ENCODE results near the gene UCKL1. TPM values are rescaled to one million over a fixed set of nuclear protein-coding genes. Genes with fewer than 3 reads are reported as not detected.

UCKL1 gene
- total RNA-seq, 4 donors from 2014 or later: 24.4 to 47.7 (median 27.1) TPM

DNA sequence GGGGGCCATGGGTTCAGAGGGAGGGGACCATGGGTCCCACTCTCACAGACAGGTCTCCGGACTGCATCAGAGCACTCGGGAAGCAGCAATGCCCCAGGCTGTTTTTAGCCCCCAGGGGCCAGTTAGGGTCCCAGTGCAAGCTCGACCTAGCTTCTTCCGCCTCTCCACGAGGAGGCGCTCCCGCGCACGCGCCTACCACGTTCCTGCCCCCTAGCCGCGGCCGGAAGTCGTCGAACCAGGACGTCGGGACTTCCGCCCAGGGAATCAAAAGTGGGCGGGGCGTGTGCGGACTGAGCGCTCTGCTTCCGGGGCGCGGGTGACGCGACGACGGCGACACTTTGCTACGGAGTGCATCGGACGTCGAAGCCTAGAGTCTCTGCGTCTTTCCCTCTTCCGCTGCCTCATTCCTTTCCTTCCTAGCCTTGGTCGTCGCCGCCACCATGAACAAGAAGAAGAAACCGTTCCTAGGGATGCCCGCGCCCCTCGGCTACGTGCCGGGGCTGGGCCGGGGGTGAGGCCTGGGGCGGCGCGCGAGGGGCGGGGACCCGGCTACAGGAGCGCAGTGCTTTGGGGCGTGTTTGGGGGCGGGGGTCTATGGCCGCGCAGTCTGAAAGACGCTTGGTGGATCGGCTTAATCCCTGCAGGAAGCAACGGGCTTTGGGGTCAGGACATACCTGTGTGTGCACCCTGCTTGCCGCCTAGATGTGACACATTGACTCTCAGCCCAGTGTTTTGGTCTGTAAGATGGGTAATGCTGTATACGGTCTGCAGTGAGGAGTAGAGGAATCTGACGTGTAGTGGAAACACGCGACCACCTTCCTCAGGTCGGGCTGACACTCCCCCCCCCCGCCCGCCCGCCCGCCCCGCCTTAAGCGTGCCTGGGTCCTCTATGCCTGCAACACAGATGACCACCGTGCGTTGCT lies 24.9 kb upstream of the UCKL1 start, which contains the start of gene PRPF6:
Gene PRPF6 (plus strand): TSS at position 327 of the 923 bp plus-strand sequence. CDS start 114 bp downstream, at position 441.
- TF ChIP-seq, protein P1, sequence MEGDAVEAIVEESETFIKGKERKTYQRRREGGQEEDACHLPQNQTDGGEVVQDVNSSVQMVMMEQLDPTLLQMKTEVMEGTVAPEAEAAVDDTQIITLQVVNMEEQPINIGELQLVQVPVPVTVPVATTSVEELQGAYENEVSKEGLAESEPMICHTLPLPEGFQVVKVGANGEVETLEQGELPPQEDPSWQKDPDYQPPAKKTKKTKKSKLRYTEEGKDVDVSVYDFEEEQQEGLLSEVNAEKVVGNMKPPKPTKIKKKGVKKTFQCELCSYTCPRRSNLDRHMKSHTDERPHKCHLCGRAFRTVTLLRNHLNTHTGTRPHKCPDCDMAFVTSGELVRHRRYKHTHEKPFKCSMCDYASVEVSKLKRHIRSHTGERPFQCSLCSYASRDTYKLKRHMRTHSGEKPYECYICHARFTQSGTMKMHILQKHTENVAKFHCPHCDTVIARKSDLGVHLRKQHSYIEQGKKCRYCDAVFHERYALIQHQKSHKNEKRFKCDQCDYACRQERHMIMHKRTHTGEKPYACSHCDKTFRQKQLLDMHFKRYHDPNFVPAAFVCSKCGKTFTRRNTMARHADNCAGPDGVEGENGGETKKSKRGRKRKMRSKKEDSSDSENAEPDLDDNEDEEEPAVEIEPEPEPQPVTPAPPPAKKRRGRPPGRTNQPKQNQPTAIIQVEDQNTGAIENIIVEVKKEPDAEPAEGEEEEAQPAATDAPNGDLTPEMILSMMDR (IDR thresholded peaks at IDR 0.05; ENCODE audit: low read depth): no peak

DNA sequence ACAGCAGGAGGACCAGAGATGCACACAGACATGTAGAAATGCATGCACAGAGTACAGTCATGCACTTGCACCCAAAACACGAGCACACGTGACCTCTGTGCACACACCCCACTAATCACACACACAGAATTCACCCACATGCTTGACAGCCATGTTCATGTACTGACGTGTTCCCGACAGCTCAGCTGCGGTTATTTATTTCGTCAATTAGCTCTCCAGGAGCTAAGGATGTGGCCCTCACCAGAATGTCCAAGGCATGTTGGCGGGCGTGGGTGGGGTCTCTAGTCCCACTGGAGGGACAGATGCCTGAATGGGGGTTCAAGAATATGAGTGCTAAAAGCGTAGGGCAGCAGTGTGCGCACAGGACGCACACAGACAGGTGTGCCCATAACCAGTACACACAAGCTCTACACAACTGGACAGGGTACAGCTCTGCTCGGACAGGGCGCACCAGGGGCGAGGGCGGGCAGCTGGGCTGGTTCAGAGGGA lies 24.1 kb upstream of the UCKL1 start:
- TF ChIP-seq, protein P1 (IDR thresholded peaks at IDR 0.05; ENCODE audit: low read depth): no peak

DNA sequence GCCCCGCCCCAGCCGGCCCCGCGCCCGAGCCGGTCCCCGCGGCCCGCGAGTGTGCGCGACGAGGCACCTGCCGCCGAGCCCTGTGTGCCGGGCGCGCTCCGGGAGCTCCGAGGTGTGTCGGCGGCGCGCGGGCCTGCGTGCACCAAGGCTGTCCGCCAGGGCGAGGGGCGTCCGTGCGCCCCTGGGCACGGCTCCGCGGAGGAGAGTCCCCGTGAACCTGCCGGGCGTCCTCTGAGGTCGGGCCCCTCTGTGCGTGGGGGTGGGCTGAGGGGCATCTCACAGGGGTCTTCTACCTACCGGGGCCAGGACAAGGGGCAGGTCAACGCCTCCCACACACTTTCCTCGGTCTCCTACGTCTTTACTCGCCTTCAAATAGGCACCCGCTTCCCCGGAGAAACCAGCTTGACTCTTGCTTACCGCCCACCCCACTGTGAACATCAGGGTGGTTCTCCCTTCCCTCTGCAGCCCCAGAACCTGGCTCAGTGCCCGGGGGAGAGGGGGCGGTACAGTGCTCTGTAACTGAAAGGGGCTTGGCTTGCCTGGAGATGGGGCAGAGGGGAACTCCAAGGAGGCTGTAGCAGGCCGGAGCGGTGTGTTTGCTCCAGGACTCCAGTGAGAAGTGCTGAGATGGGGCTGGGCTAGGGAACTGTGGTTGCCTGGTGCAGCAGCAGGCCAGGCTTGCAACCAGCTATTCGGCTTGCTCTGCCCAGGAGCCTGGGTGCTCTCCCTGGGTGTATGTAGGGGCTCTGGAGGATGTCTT lies 23.5 kb upstream of the UCKL1 start, which contains the start of gene SAMD10:
Gene SAMD10 (minus strand): TSS at position 86 of the 760 bp plus-strand sequence. CDS start 175 bp downstream, outside the sequence.
- TF ChIP-seq, protein P1 (IDR thresholded peaks at IDR 0.05; ENCODE audit: low read depth): no peak

DNA sequence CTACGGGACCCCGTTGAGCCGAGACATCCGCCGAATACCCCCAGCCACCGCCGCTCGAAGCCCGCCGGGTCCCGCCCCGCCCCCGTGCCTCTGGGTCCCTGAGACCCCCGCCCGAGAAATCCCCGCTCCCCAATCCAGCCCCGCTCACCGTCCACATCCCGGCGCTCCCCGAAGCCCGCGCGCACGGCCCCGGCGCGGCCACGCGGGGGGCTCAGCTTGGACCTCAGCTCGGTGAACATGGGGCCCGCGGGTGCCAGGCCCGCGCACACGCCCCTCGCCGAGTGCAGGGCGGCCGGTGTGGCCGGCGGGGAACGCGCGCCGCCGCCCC lies 23.0 kb upstream of the UCKL1 start:
- TF ChIP-seq, protein P1 (IDR thresholded peaks at IDR 0.05; ENCODE audit: low read depth): no peak

DNA sequence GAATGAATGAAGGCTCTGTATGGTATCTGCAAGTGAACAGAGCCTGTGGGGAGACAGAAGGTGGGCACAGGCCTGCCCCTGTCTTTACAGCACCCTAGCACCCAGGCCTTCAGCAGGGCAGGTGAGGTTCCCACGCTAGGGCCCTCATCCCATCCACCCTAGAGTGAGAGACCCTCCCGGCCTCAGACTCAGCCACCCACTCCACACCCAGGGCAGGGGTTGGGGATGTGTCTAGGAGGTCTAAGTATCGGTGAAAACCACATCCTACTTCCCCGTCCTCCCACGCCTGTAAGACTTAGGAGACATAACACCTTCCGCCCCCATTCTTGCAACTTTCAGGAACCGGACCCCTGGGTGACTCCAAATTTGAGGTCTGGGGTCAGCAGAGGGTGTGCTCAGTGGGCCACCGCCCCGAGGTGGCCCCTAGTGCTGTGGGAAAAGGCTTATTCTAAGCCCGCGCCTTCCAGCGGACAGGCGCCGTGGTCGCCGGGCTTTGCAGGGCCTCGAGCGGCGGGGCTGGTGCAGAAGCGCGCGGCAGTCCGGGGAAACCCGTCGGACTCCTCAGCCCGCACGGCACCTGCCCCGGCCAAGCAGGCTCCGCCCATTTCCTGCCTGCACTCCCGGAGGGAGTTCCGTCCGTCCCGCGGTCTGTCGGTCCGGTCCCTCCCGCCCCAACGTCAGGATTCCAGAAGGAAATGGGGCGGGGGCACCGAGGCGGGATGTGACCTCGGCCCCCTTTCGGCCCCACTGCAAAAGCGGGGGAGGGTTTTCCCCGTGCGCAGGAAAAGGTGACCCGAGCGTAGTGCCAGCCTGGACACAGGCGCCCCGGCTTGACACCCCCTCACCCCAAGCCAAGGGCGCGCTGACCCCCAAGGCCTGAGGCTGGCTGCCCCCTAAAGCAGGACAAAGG lies 22.4 kb upstream of the UCKL1 start:
- TF ChIP-seq, protein P1 (IDR thresholded peaks at IDR 0.05; ENCODE audit: low read depth): no peak

DNA sequence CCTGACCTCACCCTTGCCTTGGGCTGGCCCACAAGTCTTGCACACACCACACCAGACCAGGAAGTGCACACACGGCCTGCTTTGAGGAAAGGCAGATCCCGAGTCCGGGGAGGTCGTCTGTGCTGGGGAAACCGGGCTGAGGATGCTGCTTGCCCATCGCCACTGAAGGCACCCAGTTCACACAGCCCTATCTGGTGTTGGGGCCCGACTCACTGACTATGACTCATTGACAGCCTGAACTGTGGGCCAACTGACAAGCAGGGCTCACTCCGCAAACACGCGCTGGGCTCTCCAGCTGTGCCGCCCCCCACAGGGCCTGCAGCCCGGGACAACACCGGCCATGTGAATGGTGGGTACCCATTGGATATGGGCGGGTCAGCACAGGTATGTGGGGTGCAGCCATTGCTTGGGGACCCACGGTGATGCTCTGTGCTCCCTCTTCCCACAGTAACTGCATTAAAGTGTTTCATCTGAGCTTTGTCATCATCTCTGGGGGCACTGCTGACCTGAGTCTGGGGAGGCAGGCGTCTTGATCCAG lies 21.6 kb upstream of the UCKL1 start:
- TF ChIP-seq, protein P1 (IDR thresholded peaks at IDR 0.05; ENCODE audit: low read depth): no peak

All from subcutaneous adipose tissue (tissue), 4 donors.